ENCODE results near the gene FRMD4A.

Gene FRMD4A

DNA sequence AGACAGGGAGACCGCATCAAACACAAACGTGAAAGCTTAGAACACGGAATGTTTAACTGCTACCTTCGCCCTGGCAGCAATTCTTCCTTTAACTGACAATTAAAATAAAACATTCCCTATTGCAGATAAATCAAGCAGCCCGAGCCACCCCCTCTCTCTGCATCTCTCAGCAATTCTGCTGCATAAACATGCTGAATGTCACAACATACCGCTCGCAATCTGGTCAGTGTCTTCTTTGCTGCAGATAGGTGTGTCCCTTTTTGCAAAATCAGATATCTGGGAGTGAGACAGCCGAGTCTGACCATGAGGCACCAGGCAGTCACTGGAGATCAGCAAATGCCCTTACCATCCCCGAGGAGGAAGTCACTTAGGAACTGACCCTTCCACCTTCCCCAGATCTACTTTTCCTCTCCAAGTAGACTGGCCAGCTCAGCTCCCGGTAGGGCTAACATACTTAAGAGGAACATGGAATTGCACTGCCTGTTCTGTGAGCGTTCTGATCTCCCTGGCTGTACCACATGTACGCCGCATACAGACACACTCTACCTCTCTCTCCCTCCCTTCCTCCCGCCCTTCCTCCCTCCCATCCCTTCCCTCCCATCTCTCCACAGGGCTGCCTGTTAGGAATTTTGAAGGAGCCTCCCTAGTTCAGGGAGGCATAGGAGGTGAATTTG is at the start of gene FRMD4A:
Gene FRMD4A, minus strand, starts transcription at position 537 of the 674 bp plus-strand sequence.
- no peak for TF ChIP-seq ZNF274 (IDR thresholded peaks at IDR 0.05; ENCODE audit: low read depth, low read length)
- H3K4me3 ChIP-seq (ENCODE audit: low read length): no peak within 1 kb of the TSS

DNA sequence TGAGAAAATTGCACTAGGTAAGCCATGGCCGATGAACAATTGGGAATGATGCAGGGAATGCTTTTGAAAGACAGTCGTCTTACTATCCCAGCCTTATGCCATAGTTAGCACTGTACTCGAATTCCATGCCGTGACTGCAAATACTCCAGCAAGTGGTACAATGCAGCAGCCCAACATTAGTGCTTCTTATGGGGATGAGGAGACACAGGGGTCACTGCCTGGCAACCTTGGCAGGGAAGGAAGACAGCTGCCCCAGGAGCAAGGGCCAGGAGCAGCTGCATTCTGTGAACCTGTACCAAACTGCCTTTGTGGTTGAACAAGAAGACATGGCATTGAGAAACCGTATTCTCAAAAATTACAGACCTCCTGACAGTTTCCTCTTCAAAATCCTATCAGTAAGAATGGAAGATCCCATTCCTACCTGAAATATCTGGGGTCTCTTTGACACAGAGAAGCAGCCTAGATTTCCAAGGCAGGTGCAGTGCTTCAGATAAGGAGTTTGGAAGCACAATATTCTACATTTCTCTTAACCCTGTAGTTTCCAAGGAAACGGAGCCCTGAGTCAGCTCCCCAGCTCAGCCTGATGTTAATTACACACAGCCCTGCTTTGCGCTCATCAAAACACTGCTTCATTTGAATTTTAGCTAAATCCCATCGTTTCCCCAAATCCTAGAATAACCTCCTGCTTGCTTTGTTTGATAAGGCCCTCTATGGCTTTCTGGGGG is 49.0 kb upstream of the FRMD4A start:
- no peak overlapping the region for H3K4me3 ChIP-seq (ENCODE audit: low read length)
- no peak for TF ChIP-seq ZNF274 (IDR thresholded peaks at IDR 0.05; ENCODE audit: low read depth, low read length)

DNA sequence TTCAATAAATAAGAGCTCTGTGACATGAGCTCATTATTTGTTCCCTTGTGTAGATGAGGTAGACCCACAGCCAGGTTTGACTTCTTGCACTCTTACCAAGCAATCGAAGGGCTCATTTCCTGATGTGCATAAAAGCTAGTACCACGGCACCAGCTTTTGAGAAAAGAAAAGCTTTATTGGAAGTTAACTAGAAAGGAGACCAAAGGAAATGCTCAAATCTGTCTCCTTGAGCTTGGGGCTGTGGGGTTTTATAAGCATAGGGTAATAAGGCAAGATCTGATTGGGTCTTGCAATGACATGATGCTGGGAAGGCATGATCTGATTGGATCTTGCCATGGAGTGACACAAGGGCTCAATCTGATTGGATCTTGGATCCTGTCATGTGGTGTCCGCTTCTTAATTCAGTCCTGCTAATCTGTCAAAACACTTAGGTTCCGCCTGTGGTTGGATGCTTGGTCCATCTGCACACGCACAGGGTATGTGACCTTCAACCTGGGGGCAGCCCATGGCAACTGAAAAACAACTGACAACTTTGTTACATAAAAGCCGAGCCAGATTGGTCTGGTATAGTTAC is 47.8 kb upstream of the FRMD4A start:
- no peak for TF ChIP-seq ZNF274 (IDR thresholded peaks at IDR 0.05; ENCODE audit: low read depth, low read length)
- no peak overlapping the region for H3K4me3 ChIP-seq (ENCODE audit: low read length)

DNA sequence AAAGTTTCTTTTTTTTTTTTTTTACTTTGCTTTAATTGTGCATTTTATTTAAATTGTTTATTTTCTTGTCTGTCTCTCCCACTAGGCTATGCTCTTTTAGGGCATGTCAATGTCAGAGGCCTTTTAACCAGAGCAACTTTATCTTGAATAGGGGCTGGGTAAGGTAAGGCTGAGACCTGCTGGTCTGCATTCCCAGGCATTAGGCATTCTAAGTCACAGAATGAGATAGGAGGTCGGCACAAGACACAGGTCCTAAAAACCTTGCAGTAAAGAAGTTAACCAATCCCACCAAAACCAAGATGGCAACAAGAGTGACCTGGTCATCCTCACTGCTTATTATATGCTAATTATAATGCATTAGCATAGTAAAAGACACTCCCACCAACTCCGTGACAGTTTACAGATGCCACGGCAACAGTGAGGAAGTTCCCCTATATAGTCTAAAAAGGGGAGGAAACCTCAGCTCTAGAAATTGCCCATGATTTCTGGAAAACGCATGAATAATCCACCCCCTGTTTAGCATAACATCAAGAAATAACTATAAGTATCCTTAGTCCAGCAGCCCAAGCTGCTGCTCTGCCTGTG is 47.0 kb upstream of the FRMD4A start:
- TF ChIP-seq ZNF274 (IDR thresholded peaks at IDR 0.05; ENCODE audit: low read depth, low read length): no peak
- H3K4me3 ChIP-seq (ENCODE audit: low read length): no peak overlapping the region

DNA sequence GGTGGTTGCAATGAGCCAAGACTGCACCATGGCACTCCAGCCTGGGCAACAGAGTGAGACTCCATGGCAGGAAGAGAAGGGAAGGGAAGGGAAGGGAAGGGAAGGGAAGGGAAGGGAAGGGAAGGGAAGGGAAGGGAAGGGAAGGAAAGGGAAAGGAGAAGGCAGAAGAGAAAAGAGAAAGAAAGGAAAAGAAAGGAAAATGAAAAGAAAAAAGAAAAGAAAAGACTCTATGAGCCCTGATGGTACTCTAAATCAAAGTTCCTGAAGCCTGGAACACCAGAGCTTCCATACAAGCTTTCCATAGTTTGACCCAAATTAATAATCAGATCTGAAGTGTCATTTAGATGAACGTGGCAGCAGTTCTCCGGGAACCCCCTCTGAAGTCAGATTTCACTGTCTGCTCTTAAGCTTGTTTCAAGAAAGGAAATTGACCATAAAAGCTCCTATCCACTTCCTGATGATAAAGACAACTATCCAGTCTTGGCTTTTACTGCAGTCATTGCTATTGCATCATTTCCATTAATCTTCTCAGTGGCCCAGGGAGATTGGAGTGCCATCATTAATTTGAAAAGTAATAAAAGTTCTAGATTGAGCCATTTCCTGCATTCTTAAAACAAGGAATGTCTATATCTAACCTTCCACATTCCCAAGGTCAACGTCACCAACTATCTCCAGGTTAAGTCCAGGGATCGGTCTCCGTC is 44.2 kb upstream of the FRMD4A start:
- H3K4me3 ChIP-seq (ENCODE audit: low read length): no peak overlapping the region
- TF ChIP-seq ZNF274 (IDR thresholded peaks at IDR 0.05; ENCODE audit: low read depth, low read length): no peak

DNA sequence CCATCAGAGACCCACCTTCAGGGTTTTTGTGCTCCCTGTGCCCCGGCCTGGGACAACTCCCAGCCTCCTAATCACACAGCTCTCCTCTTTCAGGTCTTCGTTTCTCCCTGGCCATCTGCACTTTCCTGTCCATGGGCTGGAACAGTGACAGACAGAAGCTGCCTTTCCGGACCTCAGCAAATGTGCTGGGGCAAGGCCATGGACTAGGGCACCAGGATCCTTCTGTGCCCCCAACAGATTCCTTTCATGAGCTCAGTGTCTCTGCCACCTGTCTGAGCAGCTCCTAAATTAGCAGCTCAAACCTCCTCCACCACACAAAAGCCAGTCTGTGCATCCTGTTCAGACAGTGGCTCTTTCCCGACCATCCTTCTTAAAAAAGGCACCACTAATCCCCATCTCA is 41.9 kb upstream of the FRMD4A start:
- no peak overlapping the region for H3K4me3 ChIP-seq (ENCODE audit: low read length)
- no peak for TF ChIP-seq ZNF274 (IDR thresholded peaks at IDR 0.05; ENCODE audit: low read depth, low read length)

DNA sequence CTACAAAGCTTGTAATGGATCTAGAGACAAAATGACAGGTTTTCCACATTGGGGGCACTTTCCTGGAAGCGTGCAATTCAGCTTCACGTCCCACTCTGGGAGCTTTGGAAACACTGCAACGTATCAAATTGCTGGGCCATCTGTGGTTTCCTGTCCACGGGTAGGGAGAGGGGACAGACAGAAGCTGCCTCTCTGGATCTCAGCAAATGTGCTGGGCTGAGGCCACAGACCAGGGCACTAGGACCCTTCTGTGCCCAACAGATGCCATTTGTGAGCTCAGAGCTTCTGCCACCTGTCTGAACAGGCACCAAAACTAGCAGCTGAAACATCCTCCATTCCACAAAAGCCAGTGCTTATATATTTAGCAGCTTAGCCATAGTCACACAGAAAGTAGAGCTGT is 40.9 kb upstream of the FRMD4A start:
- H3K4me3 ChIP-seq (ENCODE audit: low read length): no peak overlapping the region

DNA sequence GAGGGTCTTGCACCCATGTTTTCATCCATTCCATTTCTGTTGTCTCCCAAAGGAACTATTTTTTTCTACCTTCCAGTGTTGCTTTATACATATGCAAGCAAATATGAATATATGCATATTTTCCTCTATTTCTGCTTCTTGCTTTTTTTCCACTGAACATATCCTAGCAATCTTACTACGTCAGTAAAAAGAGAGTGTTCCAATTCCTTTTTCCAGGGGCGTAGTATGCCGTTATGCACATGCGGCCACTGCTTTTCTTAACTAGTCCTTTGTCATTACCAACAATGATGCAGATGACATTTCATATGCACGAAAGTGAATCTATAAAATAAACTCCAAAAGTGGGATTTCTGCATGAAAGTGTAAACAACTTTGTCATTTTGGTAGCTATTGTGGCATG is 40.2 kb upstream of the FRMD4A start:
- no peak overlapping the region for H3K4me3 ChIP-seq (ENCODE audit: low read length)
- no peak for TF ChIP-seq ZNF274 (IDR thresholded peaks at IDR 0.05; ENCODE audit: low read depth, low read length)

More for the DNA sequence above, 40.9 kb upstream of the FRMD4A start:
- no peak for TF ChIP-seq ZNF274 (IDR thresholded peaks at IDR 0.05; ENCODE audit: low read depth, low read length)

DNA sequence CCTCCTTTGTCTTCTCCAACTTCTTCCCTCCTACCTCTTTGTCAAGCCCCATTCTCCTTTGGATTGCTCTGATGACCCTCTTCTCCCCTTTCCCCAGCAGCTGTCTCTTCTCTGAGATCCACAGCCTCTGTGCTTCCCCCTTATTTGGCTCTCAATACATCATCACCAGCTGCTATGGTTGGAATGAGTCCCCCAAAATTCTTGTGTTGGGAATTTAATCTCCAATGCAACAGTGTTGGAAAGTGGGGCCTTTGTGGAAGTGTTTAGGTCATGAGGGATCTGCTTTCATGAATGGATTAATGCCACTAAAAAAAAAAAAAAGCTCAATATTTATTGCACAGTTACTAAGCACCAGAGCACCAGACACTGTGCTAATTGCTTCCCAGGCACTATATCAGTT is 39.2 kb upstream of the FRMD4A start:
- no peak overlapping the region for H3K4me3 ChIP-seq (ENCODE audit: low read length)
- no peak for TF ChIP-seq ZNF274 (IDR thresholded peaks at IDR 0.05; ENCODE audit: low read depth, low read length)

DNA sequence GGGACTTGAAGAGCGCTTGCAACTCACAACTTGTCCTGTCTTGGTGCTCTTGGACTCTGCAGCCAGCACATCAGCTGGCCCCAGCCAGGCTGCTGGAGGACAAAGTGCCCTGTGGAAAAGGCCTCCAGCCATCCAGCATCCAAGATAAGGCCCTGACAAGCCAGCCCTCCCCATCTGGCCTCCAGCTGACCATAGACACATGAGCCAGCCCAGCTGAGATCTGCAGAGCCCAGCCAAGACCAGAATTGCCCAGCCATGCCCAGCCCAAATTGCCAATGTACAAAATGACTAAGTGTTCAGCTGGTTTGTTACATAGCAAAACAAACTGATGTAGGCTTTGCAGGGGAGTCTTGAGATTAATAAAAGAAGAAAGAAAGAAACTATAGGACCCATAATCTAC is 36.0 kb upstream of the FRMD4A start:
- H3K4me3 ChIP-seq (ENCODE audit: low read length): no peak overlapping the region
- TF ChIP-seq ZNF274 (IDR thresholded peaks at IDR 0.05; ENCODE audit: low read depth, low read length): no peak

DNA sequence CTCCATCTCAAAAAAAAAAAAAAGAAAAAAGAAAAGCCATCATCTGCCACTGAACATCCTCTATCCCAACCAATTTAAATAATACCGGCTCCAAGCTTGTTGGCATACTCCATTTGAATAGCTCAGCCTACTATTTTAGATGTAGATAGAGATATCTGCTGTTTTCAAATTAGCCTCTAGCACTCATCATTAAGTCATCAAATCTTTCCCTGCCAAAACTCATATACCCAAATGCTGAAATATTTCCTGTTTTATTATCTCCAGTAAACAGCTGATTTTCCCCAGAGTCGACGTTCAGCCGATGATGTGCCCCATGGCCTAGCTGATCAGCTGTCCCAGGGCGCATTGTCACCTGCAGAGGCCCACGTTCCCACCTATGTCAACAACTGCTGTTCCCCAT is 34.5 kb upstream of the FRMD4A start:
- TF ChIP-seq ZNF274 (IDR thresholded peaks at IDR 0.05; ENCODE audit: low read depth, low read length): no peak

DNA sequence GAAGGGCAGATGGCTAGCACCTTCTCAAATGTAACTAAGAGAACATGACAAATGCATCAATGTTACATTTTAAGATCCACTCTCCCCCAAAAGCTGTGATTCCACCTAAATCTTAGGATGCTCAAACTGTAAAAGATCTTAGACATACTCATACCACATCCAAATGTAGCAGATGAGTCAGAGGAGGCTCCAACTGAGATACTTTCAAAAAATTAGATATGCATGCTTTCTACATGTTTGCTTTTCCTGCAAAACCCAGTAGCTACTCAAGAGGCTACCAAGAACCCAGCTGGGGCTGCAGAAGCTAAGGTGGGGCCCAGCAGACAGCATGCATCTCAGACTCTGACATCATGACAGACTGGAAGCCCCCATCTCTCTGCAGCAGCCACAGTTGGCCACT is 31.4 kb upstream of the FRMD4A start:
- H3K4me3 ChIP-seq (ENCODE audit: low read length): no peak overlapping the region
- TF ChIP-seq ZNF274 (IDR thresholded peaks at IDR 0.05; ENCODE audit: low read depth, low read length): no peak

More for the DNA sequence above, 34.5 kb upstream of the FRMD4A start:
- H3K4me3 ChIP-seq (ENCODE audit: low read length): no peak overlapping the region

DNA sequence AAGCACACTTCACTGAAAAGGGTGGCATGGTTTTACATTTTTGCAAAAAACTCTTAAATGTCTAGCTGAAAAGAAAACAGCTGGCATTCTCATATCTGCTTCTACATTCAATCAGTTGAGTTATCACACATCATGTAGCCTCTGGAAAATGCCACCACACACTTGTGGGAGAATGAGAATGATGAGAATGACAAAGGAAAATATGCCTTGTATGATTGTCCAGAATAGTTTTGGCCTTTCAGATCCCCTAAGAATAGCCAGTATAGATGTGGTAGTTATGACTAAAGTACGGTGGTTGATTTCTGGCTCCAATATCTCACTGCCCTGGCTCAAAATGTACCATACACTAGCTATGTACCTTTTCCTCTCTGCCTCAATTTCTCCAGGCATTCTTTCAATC is 30.2 kb upstream of the FRMD4A start:
- no peak for TF ChIP-seq ZNF274 (IDR thresholded peaks at IDR 0.05; ENCODE audit: low read depth, low read length)
- no peak overlapping the region for H3K4me3 ChIP-seq (ENCODE audit: low read length)

DNA sequence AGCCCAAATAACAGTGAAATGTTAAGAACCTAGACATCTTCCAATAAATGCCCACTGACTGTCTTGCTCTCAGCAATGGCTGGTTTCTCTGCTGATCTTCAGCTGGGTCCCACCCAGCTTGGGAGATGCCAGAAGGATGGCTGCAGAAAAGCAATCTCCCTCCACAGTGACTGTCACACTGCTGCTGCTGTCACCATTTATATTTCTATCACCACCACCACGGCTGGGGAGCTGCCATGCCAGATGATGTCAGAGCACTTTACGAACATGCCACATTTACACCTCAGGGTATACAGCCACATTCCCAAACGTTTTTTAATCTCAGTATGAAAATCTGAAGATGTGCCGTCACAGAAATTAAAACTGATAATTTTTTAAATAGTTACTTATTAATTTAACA is 29.8 kb upstream of the FRMD4A start:
- no peak for TF ChIP-seq ZNF274 (IDR thresholded peaks at IDR 0.05; ENCODE audit: low read depth, low read length)
- no peak overlapping the region for H3K4me3 ChIP-seq (ENCODE audit: low read length)

Measured in GM08714 (cell line).